ENCODE data around the gene RGS16.
"Not testable (repeated sequence)": the region's sequence is repeated elsewhere in the genome, so short reads cannot be mapped to it uniquely, and the experiment has no call there.

Gene RGS16, protein sequence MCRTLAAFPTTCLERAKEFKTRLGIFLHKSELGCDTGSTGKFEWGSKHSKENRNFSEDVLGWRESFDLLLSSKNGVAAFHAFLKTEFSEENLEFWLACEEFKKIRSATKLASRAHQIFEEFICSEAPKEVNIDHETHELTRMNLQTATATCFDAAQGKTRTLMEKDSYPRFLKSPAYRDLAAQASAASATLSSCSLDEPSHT

DNA sequence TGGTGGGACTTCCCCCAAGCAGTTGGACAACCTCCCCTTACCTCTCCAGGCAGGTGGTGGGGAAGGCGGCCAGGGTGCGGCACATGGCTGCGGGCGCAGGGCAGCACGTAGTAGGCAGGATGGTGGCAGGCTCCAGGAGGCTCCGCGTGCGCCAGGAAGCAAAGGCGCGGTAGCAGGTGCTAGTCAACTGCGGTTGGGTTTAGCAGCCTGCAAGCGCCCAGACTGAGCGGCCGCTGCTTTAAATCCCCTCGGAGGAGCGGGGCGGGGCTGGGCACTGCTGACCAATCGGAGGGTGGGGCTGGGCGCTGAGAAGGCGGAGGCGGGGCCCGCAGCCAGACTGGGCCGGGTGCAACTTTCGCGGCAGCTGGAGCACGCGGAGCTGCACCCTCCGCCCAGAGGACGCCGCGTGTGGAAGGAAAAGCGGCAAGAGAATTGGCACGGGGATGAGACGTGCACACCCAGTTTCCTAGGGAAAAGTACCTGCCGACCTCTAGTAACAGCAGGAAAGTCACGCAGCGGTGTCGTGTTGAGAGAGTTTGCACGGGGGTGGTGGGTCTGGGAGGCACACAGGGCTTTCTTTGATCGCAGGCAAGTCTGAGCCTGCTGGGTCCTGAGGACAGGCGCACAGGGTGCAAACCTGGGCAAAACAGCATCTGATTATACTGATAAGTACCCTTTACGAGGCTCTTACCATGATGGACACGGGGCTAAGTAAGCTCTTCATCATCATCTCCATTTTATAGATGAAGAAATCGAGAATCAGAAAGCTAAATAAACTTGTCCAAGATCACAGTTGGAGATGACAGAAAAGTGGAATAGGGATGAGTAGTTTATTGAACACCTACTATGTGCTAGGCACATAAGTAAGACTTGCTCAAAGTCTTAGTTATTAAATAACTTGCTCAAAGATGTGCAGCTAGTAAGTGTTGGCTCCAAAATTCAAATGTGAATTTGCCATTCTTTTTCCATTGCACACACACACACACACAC is at the start of gene RGS16:
Gene RGS16, minus strand, starts transcription at position 215 of the 990 bp plus-strand sequence. Its CDS starts 130 bp downstream, at position 85.
- peak; percentile 96 for DNase-seq

DNA sequence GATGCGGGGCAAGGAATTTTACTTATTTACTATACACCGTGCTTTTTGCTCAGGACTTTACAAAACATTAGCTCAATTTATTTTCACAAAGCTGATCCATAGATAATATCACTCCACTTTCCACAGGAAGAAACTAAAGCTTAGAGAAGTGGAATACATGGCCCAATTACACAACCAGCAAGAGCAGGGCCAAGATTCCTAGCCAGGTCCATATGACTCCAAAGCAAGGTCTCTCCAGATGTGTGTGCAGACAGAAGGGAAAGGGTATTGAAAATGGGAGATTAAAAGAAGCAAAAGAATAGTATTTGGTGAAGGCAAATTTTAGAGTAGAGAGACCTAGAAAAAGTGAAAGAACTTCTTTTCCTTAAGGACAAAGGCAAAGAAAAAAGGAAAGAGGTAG is 49.8 kb upstream of the RGS16 start:
- DNase-seq = no peak

DNA sequence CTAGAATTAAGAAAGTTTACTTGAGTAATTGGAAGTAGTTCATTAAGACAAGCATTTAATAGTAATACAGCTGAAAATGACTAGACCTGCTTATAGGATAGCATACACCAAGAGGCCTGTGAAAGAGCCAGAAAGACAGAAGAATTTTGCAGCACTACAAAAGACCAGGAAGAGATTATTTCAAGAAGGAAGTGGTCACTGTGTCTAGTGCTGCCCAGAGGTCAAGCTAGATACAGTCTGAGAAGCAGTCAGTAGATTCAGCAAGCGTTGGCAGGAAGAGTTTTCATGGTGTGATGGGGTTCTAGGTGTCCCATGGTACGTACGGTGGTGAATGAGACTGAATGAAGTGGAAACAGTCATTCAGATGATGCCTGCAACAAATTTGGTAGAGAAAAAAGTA is 48.7 kb upstream of the RGS16 start:
- no peak for DNase-seq

DNA sequence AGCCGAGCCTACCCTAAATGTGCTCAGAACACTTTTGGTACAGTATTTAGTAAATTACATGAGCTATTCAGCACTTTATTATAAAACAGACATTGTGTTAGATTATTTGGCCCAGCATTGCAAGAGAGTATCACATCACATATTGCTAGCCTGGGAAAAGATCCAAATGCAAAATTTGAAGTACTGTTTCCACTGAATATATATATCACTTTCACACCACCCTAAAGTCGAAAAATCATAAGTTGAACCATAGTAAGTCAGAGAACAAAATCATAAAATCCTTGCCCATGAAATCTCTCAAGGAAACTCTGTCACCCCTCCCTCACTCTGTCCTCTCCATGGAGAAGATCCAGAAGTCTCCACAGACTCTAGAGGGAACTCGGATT is 47.1 kb upstream of the RGS16 start:
- no peak for DNase-seq

DNA sequence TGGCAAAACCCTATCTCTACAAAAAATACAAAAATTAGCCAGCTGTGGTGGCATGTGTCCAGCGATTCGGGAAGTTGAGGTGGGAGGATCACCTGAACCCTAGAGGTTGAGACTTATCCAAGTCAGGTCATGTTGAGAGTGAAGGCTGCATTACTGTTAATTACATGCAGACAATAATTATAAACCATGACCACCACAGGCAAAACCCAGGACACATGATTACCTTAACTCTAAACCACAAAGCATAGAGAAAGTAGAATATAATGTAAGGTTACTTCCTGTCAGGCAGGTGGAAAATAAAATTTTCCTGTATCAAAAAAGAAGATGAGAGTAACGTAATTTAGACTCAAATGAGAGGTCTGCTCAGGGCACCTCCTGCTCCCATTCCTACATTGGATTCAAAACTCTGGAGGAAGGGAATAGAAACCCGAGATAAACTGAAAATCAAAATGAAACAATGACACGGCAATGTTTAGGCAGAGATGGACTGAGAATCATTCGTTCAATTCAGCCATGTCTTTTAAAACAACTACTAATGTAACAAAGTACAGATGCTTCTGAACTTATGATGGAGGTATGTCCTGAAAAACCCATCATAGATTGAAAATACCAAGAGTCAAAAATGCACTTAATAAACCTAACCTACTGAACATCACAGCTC is 46.6 kb upstream of the RGS16 start:
- DNase-seq = no peak

DNA sequence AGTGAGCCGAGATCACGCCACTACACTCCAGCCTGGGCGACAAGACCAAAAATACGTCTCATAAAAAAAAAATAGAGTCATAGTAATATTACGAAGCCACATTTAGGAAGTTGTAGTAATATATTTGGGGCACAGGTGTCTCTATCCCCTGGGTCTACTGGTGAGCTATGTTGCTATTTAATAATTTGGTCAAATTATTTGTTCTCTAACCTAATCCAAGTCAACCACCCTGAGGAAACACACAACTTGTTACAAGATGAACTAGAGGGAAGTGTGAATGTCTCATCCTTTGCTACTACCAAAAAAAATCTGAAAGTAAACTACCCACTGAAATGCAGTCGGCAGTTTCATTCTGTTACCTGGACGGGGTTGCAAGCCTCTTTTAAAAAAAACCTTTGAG is 44.9 kb upstream of the RGS16 start:
- DNase-seq = no peak

DNA sequence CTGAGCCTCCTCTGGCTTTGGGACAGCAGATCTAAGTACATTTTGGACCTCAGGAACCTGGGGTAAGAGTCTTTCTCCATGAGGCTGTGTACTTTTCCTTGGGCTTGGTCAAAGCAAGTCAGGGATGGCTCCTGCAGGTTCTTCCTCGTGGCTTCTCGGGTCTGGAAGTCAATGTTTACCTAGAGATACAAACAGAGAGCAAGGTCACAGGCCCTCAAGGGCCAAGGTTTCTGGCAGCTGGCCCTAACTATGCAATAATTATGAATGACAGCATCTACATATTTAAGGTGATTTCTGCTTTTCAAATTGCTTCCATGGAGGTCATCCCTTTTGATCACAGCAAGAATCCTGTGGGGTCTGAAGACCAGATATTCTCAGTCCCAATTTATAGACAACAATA is 42.5 kb upstream of the RGS16 start:
- DNase-seq = no peak

DNA sequence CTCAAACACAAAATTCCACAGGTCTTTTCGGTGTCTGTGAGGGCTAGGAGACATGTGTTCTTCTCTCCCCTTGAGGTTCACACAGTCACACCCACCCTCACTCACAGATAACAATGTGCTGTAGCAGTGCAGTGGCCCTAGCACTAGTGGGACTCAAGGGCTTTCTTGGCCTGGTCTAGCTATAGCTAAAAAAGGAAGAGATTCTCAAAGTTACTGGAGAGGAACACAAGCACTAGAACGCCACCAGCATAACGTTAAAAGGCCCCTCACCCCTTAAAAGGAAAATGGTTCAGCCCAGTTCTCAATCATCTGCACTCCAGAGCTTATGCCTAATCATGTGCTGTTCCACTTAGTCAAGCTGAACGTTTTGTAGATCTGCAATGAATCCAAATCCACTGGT is 40.7 kb upstream of the RGS16 start:
- DNase-seq = no peak

DNA sequence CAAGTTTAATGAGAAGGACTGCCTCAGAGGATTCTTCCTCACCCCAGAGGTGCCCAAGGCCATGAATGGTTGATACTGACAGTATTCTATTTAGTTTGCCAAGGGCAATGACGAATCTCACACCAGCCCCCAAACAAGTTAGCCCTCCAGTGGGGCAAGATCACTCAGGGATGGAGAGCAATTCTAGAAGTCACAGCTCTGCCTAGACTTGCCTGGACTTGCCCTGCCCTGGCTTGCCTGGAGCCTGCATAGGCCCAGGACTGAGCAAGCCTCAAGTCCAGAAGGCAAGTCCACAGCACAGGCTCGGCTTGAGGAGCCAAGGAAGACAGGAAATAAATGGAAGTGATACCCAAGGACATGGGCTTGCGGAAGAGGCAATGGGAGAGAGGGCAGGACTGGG is 39.5 kb upstream of the RGS16 start:
- no peak for DNase-seq

DNA sequence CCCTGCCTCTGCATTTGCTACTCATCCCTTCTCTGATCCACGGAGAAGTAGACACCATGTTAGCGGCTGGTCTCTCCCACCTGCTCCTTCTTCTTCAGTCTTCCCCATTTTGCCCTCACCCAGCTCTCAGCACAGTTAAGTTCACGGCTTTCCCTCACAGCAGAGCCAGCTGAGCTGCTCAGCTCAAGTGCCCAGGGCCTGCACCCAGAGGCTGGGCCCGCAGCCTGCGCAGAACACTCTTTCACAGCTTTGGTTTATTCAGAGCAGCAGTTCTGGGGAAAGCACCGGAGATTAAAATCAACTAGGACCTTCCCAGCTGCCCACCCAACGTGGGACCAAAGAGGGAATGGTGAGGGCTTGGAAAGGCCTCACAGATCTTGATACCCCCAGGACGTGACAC is 38.3 kb upstream of the RGS16 start:
- DNase-seq = no peak

DNA sequence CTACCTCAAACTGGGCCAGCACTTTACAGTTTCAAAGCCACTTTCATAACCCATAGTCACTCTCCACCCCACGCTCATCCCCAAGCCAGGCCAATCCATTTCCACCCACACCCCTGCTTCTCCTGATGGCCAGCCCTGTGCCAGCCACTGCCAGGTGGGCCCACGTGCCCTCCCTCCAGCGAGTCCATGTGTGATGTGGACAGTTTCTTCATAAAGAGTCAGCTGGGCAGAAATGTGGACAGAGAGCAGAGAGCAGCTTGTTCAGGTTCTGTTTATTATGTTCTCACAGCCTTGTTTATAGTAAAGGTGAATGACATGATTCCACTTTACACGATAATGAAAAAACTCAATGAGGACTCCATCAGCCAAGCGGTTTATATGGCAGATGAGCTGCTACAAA is 37.4 kb upstream of the RGS16 start:
- no peak for DNase-seq

DNA sequence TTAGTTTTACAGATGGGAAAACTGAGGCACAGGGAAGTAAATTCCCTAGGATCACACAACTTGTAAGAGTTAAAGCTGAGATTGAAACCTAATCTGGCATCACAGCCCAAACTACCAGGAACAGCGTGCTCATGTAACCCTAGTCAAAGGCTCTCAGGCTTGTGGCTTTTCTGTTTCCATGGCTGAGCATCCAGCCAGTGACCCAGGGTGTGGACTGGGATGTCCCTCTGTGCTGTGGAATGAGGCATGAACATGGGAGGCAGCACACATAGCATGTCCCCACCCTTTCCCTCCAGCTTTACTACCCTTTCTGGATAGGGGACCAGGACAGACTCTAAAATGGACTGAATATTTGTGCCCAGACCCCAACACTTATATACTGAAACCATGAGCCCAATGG is 35.1 kb upstream of the RGS16 start:
- no peak for DNase-seq

DNA sequence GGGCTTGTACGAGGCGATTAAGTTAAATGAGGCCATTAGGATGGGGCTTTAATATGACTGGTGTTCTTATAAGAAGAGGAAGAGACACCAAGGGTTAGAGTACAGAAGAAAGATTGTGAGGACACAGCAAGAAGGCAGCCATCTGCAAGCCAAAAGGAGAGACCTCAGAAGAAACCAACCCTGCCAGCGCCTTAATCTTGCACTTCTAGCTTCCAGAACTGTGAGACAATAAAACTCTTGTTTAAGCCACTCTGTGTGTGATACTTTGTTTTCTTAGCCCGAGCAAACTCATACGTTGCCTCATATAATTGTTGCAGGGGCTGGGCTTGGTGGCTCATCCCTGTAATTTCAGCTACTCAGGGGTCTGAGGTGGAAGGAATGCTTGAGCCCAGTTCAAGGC is 33.6 kb upstream of the RGS16 start:
- DNase-seq = no peak

DNA sequence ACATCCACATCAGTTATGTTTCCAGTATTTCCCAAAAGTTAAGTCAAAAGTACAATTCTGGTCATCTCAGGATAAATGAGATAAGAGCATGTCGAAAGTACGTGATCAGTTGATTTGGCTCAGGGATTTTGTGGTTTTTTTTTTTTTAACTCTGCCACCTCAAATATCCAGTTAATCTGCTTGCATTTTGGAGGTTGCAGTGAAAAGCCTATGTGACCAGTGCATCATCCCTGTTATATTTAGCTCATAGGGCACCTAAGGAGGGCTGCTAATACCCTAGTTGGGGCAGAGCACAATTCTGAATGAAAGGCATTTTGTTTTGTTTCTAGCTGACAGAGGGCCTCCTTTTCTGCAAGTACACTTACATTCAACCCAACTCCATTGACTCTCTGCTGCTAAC is 31.7 kb upstream of the RGS16 start:
- no peak for DNase-seq

DNA sequence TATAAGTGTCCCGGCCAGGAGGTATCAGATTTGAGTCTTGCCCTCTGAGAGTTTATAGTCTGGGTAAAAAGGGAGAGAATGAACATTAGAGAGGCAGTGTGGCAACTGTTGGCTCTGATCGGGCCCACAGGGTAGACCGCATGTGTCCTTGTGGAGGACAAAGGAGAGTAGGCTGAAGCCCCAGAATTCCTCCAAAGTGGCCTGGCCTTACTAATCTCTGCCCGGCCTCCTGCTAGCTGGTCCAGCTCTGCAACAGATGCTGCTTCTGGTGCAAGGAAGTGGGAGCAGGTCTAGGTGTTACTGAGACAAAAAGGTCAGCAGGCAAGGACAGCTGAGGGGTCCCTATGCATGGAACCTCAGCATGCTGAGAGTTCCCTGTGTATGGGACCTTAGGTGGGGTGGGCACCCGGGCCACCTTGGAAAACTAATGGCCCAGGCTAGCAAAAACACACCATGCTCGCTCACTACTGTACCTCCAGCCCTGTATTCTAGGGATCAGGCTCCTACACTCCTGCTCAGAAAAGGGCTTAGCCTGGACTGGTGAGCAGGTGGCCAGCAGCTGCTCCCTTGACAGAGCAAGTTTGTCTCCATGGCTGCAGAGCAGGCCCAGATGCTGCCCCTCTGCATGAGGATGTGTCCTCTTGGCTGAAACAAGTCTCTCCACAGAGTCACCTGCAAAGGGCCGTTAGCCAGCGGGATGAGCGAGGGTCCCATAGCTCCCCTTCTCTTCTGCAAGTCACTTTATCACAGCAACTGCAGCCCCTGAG is 30.3 kb upstream of the RGS16 start:
- DNase-seq = no peak

DNA sequence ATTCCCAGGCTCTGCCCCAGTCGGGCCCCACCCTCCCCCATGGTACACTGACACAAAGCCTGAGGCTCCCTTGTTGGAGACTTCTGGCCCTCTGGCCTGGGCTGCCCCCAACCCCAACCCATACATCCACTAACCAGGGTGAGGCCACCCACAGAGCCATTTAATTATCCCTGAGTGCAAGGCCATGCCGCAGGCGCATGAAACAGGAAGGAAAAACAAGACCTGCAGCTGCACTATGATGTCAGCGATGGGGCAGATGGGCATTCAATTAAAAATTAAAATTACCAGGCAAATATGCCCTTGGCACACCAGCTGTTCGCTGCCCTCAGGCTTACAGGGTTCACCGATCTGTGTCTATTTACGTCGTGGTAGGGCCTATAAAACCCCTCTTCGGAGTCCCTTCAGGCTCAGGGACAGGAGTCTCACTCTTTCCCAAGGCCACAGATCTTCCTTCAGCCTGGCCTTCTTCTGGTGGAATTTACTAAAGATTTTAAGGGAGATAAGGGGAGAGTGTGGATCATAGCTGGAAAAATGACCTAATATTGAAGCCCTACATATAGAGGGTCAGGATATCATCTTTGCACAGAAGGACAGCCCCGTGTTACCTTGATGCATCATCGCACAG is 29.6 kb upstream of the RGS16 start:
- no peak for DNase-seq

DNA sequence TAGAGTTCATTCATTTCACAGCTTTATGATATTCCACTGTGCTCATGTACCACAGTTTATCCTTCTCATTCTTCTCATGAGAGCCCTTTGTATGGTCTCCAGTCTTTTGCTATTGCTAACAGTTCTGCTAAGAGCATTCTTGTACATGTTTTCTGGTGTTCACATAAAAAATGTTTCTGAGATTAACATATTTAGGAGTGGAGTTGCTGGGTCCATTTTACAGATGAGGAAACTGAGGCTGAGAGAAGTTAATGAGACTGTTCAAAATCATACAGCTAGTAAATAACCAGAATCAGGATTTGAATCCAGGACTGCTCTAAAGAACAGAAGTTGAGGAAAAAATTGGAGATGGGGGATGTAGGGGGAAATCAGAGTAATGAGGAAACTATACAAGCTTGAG is 28.8 kb upstream of the RGS16 start:
- no peak for DNase-seq

DNA sequence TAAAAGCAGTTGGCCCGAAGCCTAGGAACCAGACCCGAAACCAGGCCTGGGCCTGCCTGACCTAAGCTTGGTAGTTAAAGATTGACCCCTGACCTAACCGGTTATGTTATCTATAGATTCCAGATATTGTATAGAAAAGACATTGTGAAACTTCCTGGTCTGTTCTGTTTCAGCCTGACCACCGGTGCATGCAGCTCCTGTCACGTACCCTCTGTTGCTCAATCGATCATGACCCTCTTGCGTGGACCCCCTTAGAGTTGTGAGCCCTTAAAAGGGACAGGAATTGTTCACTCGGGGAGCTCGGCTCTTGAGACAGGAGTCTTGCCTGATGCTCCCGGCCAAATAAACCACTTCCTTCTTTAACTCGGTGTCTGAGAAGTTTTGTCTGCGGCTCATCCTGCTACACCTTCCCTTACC is 28.3 kb upstream of the RGS16 start:
- DNase-seq = not testable (repeated sequence)

DNA sequence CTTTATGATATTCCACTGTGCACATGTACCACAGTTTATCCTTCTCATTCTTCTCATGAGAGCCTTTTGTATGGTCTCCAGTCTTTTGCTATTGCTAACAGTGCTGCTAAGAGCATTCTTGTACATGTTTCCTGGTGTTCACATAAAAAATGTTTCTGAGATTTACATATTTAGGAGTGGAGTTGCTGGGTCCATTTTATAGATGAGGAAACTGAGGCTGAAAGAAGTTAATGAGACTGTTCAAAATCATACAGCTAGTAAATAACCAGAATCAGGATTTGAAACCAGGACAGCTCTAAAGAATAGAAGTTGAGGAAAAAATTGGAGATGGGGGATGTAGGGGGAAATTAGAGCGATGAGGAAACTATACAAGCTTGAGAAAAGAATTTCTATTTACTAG is 27.8 kb upstream of the RGS16 start:
- DNase-seq = no peak

DNA sequence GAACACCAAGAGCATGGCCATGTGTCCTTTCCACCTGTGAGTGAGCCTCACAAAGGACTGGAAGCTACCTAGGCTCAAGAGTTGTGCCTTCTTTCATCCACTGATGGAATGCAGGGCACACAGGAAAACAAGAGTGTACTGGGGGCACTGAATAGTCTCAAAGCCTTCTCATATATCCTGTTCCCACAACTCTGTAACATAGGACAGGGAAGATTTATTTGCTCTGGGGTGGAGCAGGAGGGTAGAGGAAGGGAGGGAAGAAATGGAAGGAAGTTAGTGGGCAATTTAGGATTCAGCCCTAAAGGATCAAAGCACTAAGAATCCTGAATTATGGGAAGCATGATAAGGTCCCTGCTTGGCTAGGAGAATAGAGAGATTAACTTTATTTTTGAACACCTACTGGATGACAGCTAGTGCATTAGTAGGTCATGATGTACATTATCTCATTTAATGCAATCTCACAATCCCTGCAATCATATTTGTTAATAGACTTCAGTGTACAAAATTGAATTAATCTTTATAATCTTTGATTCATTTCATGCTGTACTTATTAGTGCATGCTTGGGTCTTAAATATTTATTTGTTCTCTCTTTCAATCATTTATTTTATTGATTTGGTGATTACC is 27.0 kb upstream of the RGS16 start:
- no peak for DNase-seq

DNA sequence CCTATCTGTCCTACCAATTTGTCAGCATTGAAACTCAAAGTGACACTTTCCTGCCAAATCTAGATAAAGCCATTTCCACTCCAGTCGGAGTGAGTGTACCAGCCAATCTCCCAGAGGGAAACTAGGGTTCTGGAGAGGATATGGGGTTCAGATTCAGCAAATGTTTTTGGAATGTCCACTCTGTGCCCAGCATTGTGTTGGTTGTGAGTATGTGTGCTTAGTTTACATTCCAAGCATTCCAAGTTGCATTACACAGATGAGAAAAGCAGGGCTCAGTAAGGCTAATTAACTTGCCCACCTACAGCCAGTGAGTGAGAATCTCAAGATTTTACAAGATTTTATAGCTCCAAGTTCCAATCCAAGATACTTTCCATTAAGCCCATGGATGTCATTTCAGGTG is 26.4 kb upstream of the RGS16 start:
- no peak for DNase-seq

DNA sequence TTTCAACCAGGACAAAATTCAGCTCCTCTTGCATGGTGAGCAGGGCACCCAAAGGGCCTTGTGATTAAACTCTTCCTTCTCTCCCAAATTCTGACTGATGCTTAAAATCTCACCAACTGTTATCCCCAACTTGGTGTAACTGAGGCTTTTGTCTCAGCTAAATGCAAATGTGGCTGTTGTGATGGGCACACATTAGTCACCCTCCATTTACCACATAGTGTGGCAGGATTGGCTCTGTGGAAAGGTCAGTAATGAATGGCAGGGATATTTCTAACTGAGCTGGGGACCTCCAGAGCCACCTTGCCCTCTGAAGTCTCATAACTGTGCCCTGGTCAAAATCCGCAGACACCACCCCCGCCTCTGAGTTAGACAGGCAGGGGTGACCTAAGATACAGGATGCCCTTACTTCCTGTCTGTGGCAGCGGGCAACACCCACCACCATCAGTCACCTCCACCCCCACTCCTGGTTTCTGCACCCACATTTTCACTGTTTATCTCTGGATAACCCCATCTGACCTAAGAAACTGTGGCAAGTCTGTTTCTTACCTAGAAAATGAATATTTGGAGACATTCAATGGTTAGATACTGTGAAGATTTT is 25.4 kb upstream of the RGS16 start:
- DNase-seq = peak; percentile 84

All from NK-92 treated with Interleukin-12 subunit alpha and Interleukin-12 subunit beta, amount 100 ng/mL, for 24 hours (cell line).